NCI-H1417 (cell line): ENCODE results near the gene SDE2.
"Not testable (repeated sequence)": the region's sequence is repeated elsewhere in the genome, so short reads cannot be mapped to it uniquely, and the experiment has no call there.

Experiments
- DNase-seq, 3 experiments: peaks; one replicate each; lab custom pipeline; 2025; lab: John Stamatoyannopoulos, UW

Gene SDE2

DNA sequence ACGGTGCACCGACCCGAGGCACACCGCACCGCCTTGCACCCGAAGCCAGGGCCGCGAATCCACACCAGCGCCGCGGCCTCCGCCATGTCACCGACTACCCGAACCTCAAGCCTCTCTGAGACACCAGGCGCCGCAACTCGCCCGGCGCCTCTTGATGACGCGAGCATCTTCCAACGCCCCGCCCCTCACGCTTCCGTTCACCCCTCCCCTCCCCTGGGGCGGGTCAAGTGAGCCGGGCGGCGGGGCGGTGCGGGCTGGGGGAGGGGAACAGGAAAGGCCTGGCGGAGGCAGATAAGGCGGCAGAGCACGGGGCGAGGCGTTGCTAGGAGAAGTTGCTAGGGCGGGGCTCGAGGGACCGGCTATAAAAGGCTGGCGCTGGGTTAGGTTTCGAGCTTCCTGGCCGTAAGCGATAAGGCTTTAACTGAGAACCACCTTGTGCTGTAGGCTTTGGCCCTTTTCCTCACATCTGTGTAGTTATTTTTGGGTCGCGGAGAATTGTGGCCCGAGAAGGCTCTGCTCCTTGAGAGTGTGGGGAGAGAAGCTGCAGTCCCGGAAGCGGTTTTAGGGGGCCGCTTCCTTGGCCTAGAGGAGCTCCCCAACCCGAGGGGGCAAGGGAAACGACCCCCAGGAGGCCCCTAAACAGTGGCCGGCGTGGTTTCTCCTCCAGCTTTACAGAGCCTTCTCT, at the start of gene SDE2:
SDE2 (minus strand) TSS at position 117 of the 685 bp plus-strand sequence; CDS start at position 86, 31 bp downstream.
- DNase-seq: peak; percentile 95 to 99 (median 99)

DNA sequence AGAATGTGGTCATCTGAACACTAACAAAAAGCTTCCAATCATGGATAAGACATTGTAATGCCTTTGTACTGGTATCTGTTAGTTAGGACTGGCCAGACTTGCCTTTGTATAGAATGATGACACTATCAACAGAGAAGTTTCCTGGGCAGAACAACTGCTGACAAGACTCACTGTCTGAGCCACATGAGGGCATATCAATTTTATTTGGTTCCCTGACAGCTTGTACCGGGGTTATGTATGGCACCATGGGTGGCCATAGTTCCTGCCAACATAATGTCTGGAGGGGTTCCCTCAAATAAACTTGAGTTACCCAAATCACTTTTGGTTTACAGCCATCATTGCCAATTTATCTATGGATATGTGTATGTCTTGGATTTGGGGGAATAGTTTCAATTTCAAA, 49.7 kb upstream of the SDE2 start:
- DNase-seq: no peak

DNA sequence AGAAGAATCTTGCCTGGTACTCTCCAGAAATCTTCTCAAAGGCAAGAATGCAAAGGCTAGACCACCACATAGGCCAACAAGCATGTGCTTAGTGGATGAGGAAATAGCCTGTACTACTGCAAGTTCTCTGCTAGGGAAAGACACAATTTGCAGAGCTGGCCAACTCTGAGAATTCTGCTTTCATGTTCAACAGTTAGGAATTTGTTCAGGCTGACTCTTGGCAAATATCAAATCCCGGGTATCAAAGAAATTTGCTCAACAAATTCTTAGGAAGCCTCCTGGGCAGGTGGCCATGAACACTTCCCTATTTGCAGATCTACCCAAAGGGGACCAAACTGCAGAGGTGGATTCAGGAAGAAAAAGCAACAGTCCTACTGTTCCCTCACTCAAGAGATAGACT, 48.4 kb upstream of the SDE2 start:
- DNase-seq: no peak

DNA sequence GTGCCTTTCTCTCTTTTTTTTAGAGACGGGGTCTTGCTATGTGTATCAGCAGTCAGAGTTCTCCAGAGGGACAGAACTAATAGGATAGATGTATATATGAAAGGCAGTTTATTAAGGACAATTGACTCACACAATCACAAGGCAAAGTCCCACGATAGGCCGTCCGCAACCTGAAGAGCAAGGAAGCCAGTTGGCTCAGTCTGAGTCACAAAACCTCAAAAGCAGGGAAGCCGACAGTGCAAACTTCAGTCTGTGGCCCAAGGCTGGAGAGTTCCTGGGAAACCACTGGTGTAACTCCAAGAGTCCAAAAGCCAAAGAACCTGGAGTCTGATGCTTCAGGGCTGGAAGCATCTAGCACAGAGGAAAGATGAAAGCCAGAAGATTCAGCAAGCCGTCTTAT, 47.1 kb upstream of the SDE2 start:
- DNase-seq: no peak

DNA sequence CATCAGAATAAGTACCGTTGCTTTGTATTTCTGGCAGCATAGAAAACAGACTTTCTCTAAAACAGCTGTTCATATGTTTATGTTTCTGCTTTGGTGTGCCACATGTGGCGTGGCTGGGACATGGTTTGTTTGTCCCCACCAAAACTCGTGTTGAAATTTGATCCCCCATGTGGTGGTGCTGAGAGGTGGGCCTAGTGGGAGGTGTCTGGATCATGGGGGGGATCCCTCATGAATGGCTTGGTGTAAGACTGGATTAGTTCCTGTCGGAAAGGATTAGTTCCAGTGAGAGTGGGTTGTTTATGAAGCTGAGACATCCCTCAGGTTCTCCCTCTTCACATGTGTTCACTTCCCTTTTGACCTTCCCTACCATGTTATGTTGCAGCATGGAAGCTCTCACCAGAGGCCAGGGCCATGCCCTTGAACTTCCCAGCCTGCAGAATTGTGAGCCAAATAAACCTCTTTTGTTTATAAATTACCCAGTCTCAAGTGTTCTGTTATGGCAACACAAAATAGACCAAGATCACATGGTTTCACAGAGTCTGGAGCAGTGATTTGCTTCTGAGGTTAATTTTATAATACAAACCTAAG, 45.5 kb upstream of the SDE2 start:
- DNase-seq: no peak

DNA sequence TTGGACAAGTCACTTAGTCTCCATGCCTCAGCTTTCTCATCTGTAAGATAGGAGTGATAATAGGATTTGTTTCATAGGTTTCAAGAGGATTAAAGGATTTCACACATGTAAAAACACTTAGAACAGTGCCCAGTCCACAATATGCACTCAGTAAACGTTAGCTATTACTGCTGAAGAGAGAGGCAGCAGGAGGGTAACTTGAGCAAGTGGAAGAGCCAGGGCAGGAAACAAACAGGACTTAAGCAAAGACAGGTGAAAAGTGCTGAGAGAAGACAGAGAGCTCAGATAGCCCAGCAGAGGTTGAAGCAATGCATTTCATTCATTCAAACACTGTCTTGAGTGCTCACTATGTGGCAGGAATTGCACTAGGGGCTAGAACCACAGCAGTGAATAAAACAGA, 42.3 kb upstream of the SDE2 start:
- no peak for DNase-seq

DNA sequence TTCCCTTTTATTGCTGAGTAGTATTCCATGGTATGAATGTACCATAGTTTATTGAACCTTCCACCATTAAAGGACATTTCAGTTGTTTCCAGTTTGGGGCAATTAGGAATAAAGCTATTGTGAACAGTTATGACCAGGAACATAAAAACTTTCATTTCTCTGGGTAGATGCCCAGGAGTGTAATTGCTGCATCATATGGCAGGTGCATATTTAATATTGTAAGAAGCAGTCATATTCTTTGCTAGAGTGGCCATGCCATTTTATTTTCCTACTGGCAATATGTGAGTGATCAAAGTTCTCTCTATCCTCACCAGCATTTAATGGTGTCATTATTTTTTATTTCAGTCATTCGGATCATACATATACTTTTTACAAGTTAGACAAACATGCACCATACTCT, 39.5 kb upstream of the SDE2 start:
- no peak for DNase-seq

DNA sequence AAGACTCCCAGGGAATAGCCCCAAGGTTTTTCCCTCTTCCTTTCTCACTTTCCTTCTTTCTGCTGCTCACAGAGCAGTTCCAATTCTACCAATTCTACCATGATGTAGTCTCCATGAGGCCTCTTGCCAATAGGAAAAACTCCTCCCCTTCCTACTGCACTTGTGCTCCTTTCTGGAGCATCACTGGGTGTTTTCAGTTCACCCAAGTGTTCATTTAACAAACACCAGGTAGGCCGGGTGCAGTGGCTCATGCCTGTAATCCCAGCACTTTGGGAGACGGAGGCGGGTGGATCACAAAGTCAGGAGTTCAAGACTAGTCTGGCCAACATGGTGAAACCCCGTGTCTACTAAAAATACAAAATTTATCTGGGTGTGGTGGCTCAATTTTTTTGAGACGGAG, 36.8 kb upstream of the SDE2 start:
- DNase-seq: no peak

DNA sequence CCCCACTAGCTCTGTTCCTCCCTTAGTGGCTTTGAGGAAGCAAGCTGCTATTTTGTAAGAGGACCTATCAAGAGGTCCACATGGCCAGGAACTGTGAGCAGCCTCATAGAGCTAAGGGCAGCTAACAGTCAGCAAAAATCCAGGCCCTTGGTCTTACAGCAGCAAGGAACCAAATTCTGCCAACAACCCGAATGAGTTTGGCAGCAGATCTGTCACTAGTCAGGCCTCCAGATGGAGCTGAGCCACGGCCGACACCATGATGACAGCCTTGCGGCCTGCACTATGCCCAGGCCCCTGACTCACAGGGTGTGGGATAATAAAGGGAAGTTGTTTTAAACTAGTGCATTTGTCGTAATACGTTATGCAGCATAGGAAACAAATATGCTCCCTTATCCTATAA, 35.3 kb upstream of the SDE2 start:
- no peak for DNase-seq

DNA sequence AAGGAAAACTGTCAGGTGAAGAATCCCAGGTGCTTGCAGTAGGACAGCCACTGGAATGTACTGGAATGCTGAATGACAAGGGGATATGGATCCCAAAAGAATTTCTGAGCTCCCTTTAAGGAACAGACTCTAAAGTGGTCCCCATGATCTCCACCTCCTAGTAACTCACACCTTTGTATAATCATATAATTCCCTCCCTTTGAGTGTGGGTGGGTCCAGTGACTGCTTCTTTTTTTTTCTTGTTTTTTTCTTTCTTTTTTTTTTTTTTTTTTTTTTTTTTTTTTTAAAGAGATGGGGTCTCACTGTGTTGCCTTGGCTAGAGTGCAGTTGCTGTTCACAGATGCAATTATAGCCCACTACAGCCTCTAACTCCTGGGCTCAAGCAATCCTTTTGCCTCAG, 34.8 kb upstream of the SDE2 start:
- DNase-seq: no peak

DNA sequence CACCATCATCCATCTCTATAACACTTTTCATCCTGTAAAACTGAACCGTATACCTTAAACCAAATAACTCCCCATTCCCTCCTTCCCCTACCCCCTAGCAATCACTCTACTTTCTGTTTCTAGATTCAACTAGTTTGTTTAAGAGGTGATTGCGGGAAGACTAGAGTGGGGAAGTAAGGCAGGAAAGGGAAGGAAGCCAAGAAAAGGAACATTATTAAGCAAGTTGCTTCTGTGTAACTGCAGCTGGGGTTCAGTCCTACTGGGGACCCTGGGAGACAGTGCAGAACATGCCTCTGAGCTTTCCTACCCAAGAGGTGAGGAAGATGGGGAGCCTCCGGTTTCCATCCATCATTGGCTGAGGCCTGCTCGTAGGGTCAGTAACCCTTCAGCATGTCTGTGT, 34.4 kb upstream of the SDE2 start:
- no peak for DNase-seq

DNA sequence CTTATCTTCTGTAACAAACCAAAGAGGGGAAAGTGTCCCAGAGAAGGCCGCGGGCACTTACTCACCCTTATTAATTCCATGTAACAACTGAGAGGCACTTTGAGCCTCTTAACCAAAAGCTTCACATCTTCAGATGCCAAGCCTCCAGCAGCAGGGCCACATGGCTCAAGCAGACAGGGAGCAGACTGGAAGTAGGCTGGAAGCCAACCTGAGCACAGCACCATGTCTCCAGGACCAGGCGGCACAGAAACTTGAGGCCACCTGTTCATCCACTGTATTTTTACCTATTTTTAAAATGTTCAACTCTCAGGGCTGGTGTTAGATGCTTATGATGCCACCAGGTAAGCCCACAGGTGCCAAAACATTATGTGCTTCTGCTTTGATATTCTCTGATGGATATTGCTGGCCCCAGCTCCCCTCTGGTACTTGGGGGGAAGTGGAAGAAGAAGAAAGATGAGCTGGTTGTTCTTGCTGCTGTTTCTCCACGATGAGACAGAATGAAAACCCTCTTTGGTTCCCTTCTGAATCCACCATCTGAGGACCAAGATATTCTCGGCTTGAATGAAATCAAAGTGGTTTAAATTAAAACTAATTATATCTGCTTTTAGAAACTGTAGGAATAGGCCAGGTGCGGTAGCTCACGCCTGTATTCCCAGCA, 30.6 kb upstream of the SDE2 start:
- no peak for DNase-seq

DNA sequence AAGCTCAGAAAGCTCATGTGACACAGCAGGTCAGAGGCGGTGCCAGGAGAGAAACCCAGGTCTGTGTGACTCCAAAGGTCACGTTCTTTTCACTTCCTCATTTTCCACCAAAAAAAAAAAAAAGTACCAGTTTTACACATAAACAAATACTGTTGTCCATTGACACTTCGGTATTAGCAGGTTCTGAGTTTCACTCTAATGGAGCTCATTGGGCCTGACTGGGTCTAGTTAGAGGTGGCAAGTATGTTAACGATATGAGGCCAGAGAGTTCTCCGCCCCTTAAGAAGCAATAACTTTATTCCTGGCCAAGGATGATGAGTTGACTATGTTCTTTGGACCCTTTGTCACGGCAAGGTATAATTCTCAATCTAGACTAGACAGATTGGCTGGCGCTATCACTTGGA, 30.0 kb upstream of the SDE2 start:
- DNase-seq: no peak

DNA sequence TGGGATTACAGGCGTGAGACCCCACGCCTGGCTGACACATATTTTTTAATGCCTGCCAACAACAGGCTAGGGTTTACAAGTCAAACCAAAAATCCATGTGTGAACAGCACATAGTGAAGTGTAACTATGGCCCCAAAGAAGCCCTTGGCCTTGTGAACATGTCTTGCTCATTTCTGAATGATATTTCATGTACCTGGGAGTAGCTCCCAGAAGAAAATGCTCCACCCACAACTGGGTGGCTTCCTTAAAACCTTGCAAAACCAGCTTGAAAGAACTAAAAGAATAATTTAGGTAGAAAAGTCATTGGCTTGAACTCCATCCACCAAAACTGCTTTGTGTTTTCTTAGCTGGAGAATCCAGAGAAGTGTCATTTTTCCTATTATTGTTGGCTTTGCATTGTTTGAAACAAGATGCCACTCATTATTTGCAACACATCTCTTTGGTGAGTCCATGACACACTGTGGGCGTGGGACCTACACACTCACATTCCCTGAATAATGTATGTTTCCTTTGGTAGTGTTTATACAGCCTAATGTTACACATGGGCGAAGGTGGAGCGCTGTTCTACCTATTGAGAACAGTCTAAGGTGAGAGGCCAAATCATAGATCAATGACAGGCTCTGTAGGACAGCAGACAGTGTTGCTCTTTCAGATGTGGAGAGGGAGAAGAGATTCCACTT, 28.5 kb upstream of the SDE2 start:
- no peak for DNase-seq

DNA sequence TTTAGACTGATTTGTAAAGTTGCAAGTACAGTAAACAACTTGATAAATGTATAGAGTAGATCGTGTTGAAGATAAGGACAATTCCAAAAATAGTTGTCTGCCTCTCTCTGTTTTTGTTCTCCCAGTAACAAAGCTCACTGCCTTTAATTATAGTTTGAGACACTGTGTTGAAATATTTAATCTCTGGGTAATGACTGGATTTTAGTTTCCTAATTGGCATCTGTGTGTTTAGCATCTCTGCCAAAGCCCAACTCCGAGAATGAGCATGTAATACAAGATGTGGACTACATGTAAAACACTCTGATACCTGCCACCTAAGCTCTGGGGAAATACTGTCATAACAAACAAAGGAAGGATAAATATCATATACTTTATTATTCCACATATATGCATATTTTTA, 27.7 kb upstream of the SDE2 start:
- peak in 2 of 3 experiments; percentile 8 to 61 for DNase-seq

DNA sequence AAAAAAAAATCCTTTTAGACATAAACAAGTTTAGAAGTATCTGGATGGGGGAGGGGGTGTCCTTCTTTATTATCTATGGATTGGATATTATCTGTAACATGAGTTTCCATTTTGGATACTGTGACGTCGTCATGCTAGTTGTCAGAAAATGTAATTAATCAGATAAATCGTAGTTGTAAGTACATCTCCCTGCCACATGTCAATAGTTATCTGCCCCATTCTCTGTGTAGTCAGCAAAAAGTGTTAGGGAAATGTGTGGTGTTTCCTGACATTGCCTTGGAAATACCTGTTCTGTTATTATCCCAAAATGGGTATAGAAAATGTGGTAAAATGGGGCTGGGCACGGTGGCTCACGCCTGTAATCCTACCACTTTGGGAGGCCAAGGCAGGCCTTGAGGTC, 24.6 kb upstream of the SDE2 start:
- DNase-seq: peak in 1 of 3 experiments; percentile 4

DNA sequence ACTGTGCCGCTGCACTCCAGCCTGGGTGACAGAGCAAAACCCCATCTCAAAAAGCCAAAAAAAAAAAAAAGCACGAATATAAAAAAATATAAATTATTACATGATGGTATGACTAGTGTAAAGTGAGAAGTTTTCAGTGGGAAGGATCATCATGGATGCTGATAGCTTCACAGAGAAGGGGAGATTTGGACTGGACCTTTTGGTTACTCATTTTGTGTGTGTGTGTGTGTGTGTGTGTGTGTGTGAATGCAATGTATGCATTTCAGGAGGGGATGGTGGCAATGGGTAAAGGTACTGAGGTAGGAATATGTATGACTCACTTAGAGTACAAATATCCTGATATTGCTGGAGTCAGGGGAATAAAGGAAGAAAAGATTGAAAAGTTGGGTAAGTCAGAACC, 22.7 kb upstream of the SDE2 start:
- no peak for DNase-seq

DNA sequence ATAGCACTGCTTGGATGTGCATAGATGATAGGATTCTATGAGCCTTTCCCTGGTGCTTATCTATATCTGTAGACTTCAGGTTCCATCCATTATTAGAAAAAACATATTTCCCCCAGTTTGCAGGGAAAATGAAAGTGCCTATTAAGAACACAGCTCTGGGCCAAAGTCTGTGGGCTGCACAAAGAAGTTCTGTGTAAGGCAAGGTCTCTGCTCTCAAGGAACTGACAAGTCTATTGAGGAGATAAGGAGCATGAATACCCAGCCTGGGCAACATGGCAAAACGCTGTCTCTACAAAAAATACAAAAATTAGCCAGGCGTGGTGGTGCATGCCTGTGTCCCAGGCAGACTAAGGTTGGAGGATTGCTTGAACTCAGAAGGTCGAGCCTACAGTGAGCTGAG, 22.3 kb upstream of the SDE2 start:
- DNase-seq: no peak

DNA sequence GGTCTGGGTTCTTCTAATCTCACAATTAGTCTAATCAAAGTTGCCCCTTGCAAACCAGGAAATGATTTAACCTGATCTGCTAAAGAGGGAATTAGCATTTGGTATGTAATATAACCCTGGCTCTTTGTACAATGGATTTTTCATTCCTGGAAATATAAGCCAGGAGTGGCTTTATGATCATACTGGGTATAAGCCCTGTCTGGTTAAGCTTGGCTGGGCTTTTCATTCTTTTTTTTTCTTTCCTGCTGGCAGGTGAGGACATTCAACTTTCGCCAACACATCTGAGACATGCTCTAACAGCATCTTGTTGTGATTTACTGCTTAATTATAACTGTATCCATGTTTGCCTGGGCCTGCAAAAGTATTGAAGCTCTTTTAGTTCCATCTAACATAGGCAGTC, 20.4 kb upstream of the SDE2 start:
- DNase-seq: peak; percentile 3 to 63 (median 18)

DNA sequence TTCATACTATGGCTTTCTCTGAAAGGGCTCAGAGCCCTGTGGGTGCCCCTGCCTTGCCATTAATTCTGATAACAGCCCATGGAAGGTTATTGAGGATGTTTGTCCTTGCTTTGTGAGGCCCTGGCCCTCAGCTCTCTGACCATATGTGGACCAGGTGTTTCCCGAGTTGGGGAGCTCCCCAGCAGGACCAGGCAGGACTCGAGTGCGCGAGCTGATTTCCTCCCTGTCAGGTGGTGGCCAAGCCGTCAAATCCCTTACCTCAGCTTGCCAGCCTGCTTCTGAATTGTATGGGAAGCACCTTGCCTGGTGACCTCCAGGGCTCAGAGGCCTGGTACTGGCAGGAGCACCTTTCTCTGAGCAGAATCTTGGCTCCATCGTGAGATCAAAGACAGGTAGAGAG, 17.9 kb upstream of the SDE2 start:
- no peak for DNase-seq

DNA sequence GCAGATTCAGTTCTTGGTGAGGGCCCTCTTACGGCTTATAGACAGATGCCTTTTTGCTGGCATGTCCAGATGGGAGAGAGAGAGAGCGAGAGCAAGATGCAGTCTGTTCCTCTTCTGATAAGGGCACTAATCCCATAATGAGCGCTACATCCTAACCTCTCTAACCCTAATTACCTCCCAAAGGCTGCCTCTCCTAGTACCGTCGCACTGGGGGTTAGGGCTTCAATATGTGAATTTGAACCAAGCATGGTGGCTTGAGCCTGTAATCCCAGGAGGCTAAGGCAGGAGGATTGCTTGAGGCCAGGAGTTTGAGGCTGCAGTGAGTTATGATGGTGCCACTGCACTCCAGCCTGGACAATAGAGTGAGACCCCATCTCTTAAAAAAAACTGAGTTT, 10.5 kb upstream of the SDE2 start:
- DNase-seq: no peak

DNA sequence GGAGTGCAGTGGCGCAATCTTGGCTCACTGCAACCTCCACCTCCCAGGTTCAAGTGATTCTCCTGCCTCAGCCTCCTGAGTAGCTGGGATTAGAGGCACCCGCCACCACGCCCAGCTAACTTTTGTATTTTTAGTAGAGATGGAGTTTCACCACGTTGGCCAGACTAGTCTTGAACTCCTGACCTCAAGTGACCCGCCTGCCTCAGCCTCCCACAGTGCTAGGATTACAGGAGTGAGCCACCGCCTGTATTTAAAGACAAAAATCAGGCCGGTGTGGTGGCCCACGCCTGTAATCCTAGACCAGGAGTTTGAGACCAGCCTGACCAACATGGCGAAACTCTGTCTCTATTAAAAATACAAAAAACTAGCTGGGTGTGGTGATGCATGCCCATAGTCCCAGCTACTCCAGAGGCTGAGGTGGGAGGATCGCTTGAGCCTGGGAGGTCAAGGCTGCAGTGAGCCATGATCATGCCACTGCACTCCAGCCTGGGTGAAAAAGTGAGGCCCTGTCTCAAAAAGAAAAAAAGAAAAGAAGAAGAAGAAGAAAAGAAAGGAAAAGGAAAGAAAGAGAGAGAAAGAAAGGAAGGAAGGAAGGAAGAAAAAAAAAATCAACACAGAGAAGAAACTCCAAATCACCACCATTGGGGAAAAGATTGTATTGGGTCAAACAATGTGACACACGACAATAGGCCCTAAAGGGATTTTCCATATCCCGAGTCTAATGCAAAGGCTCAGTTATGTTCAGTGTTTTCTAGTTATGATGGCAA, 8.2 kb upstream of the SDE2 start:
- DNase-seq: not testable (repeated sequence)
